Muscle layer of colon (tissue), 2 donors: ENCODE results near the gene CNOT1.
"Not testable (repeated sequence)": the region's sequence is repeated elsewhere in the genome, so short reads cannot be mapped to it uniquely, and the experiment has no call there.

ENCODE experiments used
- H3K27ac ChIP-seq: one replicate; pipeline ENCODE4 v1.7.0; 2013; ENCODE audit warnings: low read depth, mild to moderate bottlenecking, low read length, moderate library complexity
- H3K27me3 ChIP-seq, 2 donors: one replicate each; pipeline ENCODE4 v1.7.0; 2013; ENCODE audit warnings: low read length in 2 of 2, mild to moderate bottlenecking in 2 of 2; ENCODE audit not compliant: insufficient read depth in 2 of 2, control insufficient read depth in 1 of 2
- H3K36me3 ChIP-seq: one replicate; pipeline ENCODE4 v1.7.0; 2013; ENCODE audit warnings: mild to moderate bottlenecking, low read length; ENCODE audit not compliant: insufficient read depth
- H3K4me1 ChIP-seq: one replicate; pipeline ENCODE4 v1.7.0; 2013; ENCODE audit warnings: mild to moderate bottlenecking, low read length; ENCODE audit not compliant: insufficient read depth
- H3K4me3 ChIP-seq, 2 donors: one replicate each; pipeline ENCODE4 v1.7.0; 2013; ENCODE audit warnings: low read length in 2 of 2, low read depth in 1 of 2, mild to moderate bottlenecking in 1 of 2, moderate library complexity in 1 of 2
- H3K9ac ChIP-seq: one replicate; pipeline ENCODE4 v1.7.0; 2013; ENCODE audit warnings: low read length
- H3K9me3 ChIP-seq: one replicate; pipeline ENCODE4 v1.7.0; 2013; ENCODE audit warnings: mild to moderate bottlenecking, low read length
- donor health status: abdominal sarcoma.
- donor health status: Adenocarcinoma of cecum.

Gene CNOT1

DNA sequence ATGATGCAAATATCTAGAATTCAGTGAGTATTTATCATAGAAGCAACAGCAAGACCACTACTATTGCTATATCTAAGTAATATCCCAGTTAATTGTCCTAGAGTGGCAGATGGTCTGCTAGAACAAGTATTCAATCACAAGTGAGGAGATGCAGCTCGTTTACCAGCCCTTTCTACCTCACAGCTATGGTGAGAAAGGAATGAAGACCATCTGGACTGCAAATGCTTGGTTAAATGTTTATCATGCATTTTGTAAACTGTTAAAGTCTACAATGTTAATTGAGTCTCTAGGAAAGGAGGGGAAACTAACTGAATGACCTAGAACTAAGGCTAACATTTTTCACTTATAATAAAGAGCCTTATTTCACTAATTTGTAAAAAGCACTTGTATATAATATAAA, 52.5 kb downstream of the CNOT1 start:
- H3K9me3 ChIP-seq: no peaks in the 10 kb centered on the region
- H3K36me3 ChIP-seq: peaks cover 80% of the 10 kb centered on the region
- no peak overlapping the region for H3K27ac ChIP-seq
- H3K4me1 ChIP-seq: no peaks in the 10 kb centered on the region
- no peak overlapping the region for H3K9ac ChIP-seq
- H3K27me3 ChIP-seq: no peaks in the 10 kb centered on the region
- no peak overlapping the region for H3K4me3 ChIP-seq

DNA sequence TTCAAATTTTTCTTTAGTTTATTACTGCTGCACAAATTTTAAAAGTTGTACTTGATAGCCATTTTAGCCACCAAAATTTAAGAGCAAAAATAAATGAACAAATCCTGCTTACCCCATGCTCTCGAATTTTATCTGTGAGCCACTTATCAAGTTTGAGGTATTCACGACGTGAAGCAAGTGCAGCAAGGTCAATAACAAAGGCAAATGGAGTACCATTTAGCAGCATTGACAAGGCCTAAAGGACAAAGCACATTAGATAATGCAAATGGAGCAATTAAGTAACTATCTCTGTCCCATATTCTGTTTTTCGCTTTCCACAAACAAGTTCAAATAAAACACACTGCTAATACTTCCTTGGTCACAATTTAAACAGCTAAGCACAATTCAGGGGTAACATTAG, 54.7 kb downstream of the CNOT1 start:
- Histone ChIP-seq H3K27me3 (no peaks in the 10 kb centered on the region), H3K4me1 (no peaks in the 10 kb centered on the region), H3K36me3 (peaks cover 77% of the 10 kb centered on the region), H3K4me3 (no peak overlapping the region), H3K27ac (no peak overlapping the region), H3K9ac (no peak overlapping the region), H3K9me3 (no peaks in the 10 kb centered on the region)

DNA sequence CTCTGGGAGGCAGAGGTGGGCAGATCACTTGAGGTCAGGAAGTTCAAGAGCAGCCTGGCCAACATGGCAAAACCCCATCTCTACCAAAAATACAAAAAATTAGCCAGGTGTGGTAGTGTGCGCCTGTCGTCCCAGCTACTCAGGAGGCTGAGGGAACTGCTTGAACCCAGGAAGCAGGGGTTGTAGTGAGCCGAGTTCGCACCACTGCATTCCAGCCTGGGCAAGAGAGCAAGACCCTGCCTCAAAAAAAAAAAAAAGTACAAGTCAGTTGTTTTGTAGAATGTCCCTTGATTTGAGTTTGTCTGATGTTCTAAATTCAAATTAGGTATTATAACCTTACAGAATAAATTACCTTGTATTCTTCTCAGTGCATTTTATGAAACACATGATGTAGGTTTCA, 63.9 kb downstream of the CNOT1 start:
- not testable (repeated sequence) for H3K27me3 ChIP-seq, H3K4me3 ChIP-seq, H3K27ac ChIP-seq, H3K9me3 ChIP-seq, H3K4me1 ChIP-seq, H3K9ac ChIP-seq
- peaks cover 36% of the 10 kb centered on the region for H3K36me3 ChIP-seq

DNA sequence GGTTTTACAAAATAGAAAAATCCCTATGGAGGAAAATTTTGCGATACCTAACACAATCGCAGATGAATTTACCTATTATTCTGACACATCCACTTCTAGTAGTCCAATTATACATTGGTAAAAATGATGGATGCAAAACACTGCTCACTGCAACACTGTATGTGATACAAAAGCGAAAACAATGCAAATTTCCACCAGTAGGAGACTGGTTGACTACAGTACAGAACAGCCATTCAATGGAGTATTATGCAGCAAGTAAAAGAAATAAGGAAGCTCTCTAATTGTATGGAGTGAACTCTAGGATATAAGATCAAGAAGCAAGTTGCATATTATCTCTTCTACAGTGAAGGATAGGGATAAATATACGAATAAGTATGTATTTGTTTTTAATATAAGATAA, 65.9 kb downstream of the CNOT1 start:
- peaks cover 30% of the 10 kb centered on the region for H3K36me3 ChIP-seq
- H3K4me3 ChIP-seq: no peak overlapping the region
- H3K27ac ChIP-seq: no peak overlapping the region
- H3K9ac ChIP-seq: no peak overlapping the region
- H3K4me1 ChIP-seq: no peaks in the 10 kb centered on the region
- H3K9me3 ChIP-seq: no peaks in the 10 kb centered on the region
- no peaks in the 10 kb centered on the region for H3K27me3 ChIP-seq

DNA sequence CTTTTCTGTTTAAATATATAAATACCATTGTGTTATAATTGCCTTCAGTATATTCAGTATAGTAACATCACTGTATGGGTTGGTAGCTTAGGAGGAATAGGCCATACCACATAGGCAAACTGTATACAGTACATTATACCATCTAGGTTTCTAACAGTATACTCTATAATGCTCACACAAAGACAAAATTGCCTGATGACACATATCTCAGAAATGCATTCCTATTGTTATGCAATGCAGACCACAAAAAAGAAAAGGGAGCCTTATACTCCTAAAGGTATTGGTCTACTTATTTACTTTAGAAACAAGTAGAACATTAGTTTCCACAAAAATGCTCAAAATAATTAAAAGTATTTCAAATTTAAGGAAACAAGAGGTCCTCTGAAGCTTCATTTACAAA, 66.4 kb downstream of the CNOT1 start:
- no peaks in the 10 kb centered on the region for H3K4me1 ChIP-seq
- no peak overlapping the region for H3K9ac ChIP-seq
- peaks cover 36% of the 10 kb centered on the region for H3K36me3 ChIP-seq
- no peak overlapping the region for H3K4me3 ChIP-seq
- no peaks in the 10 kb centered on the region for H3K27me3 ChIP-seq
- no peak overlapping the region for H3K27ac ChIP-seq
- no peaks in the 10 kb centered on the region for H3K9me3 ChIP-seq

DNA sequence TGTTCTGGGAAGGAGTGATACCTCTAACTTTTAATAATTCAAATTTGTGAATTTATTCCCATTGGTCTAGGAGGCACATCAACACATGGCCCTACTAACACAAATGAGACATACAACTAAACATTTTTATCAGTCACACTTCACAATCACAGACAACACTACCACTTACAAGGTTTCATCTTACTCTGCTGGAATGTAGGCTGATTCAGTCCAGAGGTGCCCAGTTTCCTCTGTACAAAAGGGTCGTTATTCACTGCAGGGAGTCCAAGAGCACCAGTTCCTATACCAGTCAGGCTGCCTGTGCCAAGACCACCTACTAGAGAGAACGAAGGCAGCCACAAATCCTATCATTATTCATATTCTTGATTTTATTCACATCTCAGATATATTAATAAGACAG, 72.9 kb downstream of the CNOT1 start:
- H3K4me1 ChIP-seq: peaks cover 4% of the 10 kb centered on the region
- no peaks in the 10 kb centered on the region for H3K9me3 ChIP-seq
- H3K4me3 ChIP-seq: no peak overlapping the region
- H3K9ac ChIP-seq: no peak overlapping the region
- H3K27me3 ChIP-seq: no peaks in the 10 kb centered on the region
- H3K36me3 ChIP-seq: peaks cover 66% of the 10 kb centered on the region
- no peak overlapping the region for H3K27ac ChIP-seq

DNA sequence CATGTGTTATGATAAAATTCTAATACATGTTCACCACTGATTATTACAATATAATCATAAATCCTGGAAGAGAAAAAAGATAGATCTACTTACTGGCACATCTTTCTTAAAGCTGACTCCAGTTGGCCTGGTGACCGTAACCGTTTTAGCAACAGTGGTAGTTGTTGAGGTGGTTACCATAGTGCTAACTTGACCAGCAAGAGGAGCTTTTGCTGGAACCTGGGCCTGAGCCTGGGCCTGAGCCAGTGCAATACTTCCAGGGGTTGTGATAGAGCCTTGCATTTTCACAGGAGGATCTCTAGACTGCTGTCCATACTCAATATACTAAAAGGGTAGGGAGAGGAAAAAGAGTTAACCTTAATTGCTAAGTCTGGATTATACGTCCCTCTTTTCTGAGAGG, 78.1 kb downstream of the CNOT1 start:
- Histone ChIP-seq H3K9me3 (no peaks in the 10 kb centered on the region), H3K4me3 (no peak overlapping the region), H3K4me1 (peaks cover 23% of the 10 kb centered on the region), H3K27ac (no peak overlapping the region), H3K36me3 (peaks cover 69% of the 10 kb centered on the region), H3K27me3 (no peaks in the 10 kb centered on the region), H3K9ac (no peak overlapping the region)

DNA sequence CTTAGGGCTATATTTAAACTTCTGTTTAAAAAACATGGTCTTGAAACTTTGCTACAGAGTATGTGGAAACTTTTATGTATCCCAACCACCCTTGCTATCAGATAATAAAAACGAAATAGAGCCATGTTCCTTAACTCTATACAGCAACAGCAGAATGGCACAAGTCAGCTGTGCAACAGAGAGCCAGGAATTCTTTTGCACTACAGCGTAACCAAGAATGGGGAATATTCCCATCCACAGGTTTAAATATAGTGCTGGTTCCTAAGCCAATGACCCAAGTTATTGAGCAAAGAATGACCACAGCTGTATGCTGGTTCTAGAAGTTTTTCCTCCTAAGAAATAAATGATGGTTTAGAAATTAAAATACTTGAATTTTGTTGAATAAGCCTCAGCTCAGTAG, 81.2 kb downstream of the CNOT1 start:
- Histone ChIP-seq H3K9ac (no peak overlapping the region), H3K27ac (no peak overlapping the region), H3K4me3 (no peak overlapping the region), H3K27me3 (no peaks in the 10 kb centered on the region), H3K4me1 (peaks cover 23% of the 10 kb centered on the region), H3K36me3 (peaks cover 68% of the 10 kb centered on the region), H3K9me3 (no peaks in the 10 kb centered on the region)

DNA sequence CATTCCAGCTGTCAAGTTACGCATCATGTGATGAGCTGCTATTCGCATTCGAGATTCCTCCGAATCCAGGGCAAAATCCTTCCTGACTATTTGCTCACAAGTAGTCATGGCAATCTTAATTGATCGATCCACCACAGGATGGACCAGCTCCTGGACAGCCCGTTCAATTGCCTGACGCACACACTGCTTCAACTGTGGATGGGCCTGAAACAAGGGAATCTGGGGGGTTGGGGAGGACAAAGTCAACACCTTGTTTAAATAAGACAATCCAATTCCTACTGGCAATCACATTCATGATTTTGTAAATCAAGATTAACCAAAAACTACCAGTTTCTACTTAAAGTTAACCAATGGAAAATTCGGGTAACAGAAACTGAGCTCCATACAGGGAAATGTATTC, 85.9 kb downstream of the CNOT1 start:
- no peak overlapping the region for H3K9ac ChIP-seq
- H3K27me3 ChIP-seq: no peaks in the 10 kb centered on the region
- H3K36me3 ChIP-seq: peaks cover 84% of the 10 kb centered on the region
- H3K9me3 ChIP-seq: no peaks in the 10 kb centered on the region
- no peak overlapping the region for H3K4me3 ChIP-seq
- H3K4me1 ChIP-seq: peaks cover 6% of the 10 kb centered on the region
- H3K27ac ChIP-seq: no peak overlapping the region

DNA sequence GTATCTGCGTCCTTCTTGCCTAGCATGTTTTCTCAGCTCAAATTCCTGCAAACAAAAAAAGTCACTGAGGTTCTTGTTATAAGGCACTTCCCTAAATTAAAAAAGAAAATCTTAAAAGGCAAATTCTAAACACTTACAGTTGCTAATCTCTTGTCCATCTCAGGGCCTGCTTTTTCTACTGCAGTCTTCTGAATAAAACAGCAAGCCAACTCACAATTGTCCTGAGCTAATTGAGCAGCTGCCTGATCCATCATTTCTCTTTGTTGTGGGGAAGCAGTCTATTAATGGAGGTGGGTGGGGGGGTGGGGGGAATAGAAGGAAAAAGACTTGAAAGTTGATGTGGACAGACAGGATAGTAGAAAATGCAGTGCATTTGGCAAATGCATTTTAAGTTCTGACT, 87.3 kb downstream of the CNOT1 start:
- H3K27ac ChIP-seq: no peak overlapping the region

DNA sequence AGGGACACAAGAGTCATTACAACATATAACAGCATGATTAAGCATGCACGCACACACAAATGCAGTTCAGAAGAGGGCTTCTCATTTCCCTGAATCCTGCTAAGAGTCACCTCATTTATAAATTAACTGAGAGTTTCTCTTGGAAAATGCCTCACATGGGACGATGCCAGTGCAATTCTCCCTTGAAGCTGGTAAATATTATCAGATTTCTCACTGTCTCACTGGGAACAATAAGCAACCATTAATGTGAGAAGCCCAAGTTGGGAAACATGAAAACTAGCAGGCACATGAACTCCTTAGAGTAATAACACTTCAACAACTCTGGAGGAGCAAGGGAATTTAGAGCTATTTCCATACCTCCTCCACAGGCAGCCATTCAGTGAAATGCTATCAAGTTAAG, 87.9 kb downstream of the CNOT1 start:
- no peak overlapping the region for H3K27ac ChIP-seq
- no peak overlapping the region for H3K4me3 ChIP-seq
- no peaks in the 10 kb centered on the region for H3K27me3 ChIP-seq
- no peaks in the 10 kb centered on the region for H3K4me1 ChIP-seq
- H3K9me3 ChIP-seq: no peaks in the 10 kb centered on the region
- no peak overlapping the region for H3K9ac ChIP-seq
- H3K36me3 ChIP-seq: peaks cover 90% of the 10 kb centered on the region

More for the DNA sequence above, 87.3 kb downstream of the CNOT1 start:
- H3K9me3 ChIP-seq: no peaks in the 10 kb centered on the region
- H3K36me3 ChIP-seq: peaks cover 89% of the 10 kb centered on the region
- no peak overlapping the region for H3K4me3 ChIP-seq
- no peaks in the 10 kb centered on the region for H3K4me1 ChIP-seq
- H3K9ac ChIP-seq: no peak overlapping the region
- no peaks in the 10 kb centered on the region for H3K27me3 ChIP-seq

DNA sequence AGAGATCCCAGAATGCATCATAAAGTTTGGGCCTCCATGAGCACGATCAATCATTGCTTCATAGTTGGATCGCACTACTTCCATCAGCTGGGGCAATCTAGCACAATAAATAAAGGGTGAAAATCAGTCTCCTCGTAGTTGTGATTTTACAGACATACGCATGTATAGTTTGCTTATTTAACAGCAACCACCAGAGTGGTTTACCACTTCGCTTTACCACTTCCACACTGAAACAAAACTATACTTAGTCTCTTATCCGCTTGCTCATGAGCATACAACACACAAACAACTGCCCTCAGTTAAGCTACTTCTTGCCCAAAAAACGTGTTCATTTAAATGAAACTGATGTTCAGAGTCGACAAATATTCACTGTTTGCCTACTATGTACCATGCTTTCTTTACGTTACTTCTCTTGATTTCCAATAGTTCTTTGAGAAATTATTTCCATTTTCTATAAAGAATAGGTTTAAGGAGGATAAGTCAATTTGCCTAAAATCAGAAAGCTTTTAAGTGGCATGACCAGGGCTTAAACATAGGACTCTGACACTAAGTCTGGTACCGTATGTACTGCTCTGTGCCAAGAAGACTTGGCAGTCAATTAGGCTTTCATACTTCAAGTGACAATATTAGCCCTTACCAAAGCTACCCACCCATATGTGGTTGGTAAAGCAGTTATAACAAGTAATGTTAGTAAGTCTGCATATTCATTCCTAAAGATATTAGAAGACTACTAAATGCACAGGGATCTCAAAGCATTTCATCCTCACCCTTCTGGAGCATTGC, 92.3 kb downstream of the CNOT1 start:
- no peaks in the 10 kb centered on the region for H3K4me1 ChIP-seq
- H3K27ac ChIP-seq: no peak overlapping the region
- no peaks in the 10 kb centered on the region for H3K27me3 ChIP-seq
- H3K9ac ChIP-seq: no peak overlapping the region
- peaks cover 82% of the 10 kb centered on the region for H3K36me3 ChIP-seq
- no peak overlapping the region for H3K4me3 ChIP-seq
- H3K9me3 ChIP-seq: no peaks in the 10 kb centered on the region
